ENCODE results near the gene ARPP21.
"Not testable (repeated sequence)": the region's sequence is repeated elsewhere in the genome, so short reads cannot be mapped to it uniquely, and the experiment has no call there.

ARPP21 gene

DNA sequence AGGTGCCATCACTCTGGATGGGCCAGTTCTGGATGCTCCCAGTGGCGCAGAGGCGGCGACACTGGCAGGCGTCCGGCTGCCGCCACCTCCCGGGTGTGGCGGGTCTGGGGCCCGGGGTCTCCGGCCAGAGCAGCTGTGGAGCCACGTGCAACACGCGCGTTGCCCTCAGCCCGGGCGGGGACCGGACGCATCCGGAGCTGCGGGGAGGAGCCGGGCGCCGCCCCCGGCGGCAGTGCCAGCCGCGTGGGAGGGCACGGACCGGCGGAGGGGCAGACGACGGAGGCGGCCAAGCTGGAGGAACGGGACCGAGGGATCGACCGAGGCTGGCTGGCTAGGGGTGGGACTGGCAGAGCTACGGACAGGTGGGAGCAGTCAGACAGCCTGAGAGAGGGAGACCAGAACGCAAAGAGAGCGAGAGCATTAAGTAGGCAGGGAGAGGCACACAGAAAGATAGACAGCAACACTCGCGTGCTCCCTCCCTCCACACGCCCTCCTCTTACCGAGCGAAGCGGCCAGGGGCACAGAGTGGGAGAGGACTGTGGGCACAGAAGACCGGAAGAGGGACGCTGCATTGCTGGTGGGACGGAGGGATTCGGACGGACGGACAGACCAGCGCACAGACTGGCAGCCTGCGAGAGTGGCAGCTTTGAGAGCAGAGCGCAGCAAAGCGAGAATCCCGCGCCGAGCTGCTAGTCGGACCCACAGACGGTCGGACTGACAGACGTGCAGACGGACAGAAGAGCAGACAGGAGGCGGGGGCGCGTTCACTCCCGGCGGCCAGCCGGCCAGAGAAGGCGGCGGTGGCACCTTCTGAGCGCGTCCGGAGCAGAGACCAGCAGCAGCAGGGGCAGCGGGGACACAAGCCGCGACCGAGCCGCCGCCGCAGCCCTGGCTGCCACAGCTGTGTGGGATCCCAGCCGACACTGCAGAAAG lies at the start of gene ARPP21:
ARPP21 (plus strand) TSS at position 272 of the 933 bp plus-strand sequence. CDS start 42,227 bp downstream, outside the sequence.
- peaks cover 5% of the 10 kb centered on the region for H3K9me3 ChIP-seq (ENCODE audit: low read length)
- peaks cover 7% of the 10 kb centered on the region for H3K4me1 ChIP-seq (ENCODE audit: insufficient read depth, low read length)
- H3K4me3 ChIP-seq (ENCODE audit: low read length): peak within 1 kb of the TSS; percentile 49
- no peaks in the 10 kb centered on the region for H3K36me3 ChIP-seq (ENCODE audit: insufficient read depth, low read length)
- peaks cover 45% of the 10 kb centered on the region for H3K27me3 ChIP-seq (ENCODE audit: insufficient read depth, low read length)
- peak within 1 kb of the TSS; percentile 73 for H2AFZ ChIP-seq (ENCODE audit: low read depth, low read length)

DNA sequence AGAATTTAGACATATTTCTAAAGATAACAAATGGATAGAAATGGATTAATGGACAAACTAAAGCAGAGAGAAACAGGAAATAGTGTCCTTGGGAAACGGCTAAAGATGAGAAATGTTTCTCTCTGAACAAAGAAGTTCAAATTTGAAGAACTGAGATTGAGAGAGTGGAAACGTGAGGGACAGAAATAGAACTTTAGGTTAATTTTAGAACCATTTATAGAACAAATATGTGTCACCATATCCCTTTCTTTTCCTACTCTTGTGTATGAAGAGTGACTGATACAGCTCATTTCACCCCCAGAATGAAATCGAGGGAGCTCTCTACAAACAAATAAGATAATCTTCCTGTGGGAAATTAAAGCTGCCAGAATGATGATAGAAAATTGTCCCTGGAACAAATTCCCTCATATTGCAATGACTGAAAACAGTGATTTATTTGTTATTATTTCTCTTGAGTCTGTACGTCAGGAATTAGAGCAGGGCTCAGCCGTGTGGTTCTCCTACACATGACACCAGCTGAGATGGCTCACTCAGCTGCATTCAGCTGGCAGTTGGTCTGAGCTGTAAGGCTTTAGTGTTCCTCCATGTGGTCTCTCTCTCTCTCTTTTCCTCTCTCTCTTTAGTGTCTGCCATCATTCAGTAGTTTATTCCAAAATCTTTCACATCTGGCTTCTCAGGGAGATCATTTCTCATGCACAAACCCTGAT lies 46.6 kb upstream of the ARPP21 start:
- Histone ChIP-seq H3K9me3 (ENCODE audit: low read length) (no peaks in the 10 kb centered on the region), H3K4me1 (ENCODE audit: insufficient read depth, low read length) (peaks cover 16% of the 10 kb centered on the region), H3K36me3 (ENCODE audit: insufficient read depth, low read length) (no peaks in the 10 kb centered on the region), H2AFZ (ENCODE audit: low read depth, low read length) (no peak overlapping the region), H3K27me3 (ENCODE audit: insufficient read depth, low read length) (peaks cover 3% of the 10 kb centered on the region), H3K4me3 (ENCODE audit: low read length) (no peak overlapping the region)

DNA sequence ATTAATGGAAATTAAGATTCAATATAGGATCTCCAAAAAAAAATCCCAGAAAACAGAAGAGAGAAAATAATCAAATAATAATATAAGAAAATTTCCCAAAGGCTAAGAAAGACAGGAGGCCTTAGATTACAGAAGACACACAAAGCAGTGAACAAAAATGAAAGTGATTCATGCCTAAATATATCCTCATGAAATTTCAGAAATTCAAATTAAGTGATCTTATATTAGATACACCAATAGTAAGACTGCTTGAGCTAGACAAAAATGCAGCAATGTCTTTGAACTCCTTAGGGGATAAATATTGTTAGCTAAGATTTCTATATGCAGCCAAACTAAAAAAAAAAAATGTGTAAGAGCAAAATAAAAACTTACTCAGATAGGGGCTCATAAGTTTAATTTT lies 44.6 kb upstream of the ARPP21 start:
- Histone ChIP-seq H3K36me3 (ENCODE audit: insufficient read depth, low read length) (no peaks in the 10 kb centered on the region), H3K4me1 (ENCODE audit: insufficient read depth, low read length) (peaks cover 16% of the 10 kb centered on the region), H3K9me3 (ENCODE audit: low read length) (no peaks in the 10 kb centered on the region)

DNA sequence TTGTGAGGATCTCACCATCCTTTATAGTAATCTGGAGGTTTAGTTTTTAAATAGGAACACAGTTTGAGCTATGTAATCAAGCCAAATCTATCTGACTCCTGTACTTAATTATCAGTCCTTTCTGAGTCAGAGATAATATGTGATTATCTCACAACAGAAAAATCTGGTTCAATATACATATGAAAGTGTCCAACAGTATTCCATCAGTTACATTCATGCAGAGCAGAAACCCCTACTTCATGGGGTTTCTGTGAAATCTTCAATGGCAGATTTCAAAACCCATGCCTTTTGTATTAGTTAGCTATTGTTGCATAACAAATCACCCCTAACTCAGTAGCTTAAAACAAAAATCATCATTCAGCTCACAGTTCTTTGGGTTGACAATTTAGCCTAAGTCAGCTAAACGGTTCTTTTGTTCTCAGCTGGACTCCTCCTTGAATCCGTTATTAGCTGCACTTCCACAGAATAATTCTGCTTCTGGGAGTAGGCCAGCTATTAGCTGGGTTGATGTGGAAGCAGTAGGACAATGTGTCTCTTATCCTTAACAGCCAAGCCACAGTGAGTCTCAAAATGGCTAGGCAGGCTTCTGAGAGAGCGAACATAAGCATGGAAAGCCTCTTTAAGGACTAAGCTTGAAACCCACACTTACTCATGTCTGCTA lies 42.9 kb upstream of the ARPP21 start:
- no peaks in the 10 kb centered on the region for H3K9me3 ChIP-seq (ENCODE audit: low read length)
- H3K36me3 ChIP-seq (ENCODE audit: insufficient read depth, low read length): no peaks in the 10 kb centered on the region
- no peak overlapping the region for H3K4me3 ChIP-seq (ENCODE audit: low read length)
- H3K27me3 ChIP-seq (ENCODE audit: insufficient read depth, low read length): no peaks in the 10 kb centered on the region
- H2AFZ ChIP-seq (ENCODE audit: low read depth, low read length): peak overlapping the region; percentile 14
- peaks cover 16% of the 10 kb centered on the region for H3K4me1 ChIP-seq (ENCODE audit: insufficient read depth, low read length)

More for the DNA sequence above, 44.6 kb upstream of the ARPP21 start:
- Histone ChIP-seq H3K27me3 (ENCODE audit: insufficient read depth, low read length) (peaks cover 3% of the 10 kb centered on the region), H3K4me3 (ENCODE audit: low read length) (no peak overlapping the region), H2AFZ (ENCODE audit: low read depth, low read length) (no peak overlapping the region)

GRCh38 chr3:35597490-35597889 lies 41.8 kb upstream of the ARPP21 start:
- Histone ChIP-seq H2AFZ (ENCODE audit: low read depth, low read length) (peak overlapping the region; percentile 17), H3K4me1 (ENCODE audit: insufficient read depth, low read length) (peaks cover 16% of the 10 kb centered on the region), H3K4me3 (ENCODE audit: low read length) (no peak overlapping the region)

DNA sequence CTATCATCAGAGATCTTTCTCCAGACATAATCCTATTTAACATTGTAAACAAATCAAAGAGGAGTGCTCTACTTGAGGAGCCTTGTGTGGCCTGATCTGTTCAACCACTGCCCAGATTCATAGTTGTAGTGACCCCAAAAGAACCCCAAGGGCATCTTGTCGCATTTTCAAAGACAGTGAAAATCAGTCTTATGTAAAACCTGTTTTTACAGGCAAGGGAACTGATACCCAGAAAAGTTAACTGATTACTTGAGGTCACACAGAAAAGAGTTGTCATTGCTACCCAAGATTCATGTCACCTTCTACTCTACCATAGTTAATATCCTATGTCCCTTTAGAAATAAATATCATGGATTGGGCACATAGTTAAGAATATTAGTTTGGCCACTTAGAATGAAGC lies 40.5 kb upstream of the ARPP21 start:
- Histone ChIP-seq H3K36me3 (ENCODE audit: insufficient read depth, low read length) (no peaks in the 10 kb centered on the region), H3K4me3 (ENCODE audit: low read length) (no peak overlapping the region), H2AFZ (ENCODE audit: low read depth, low read length) (no peak overlapping the region), H3K27me3 (ENCODE audit: insufficient read depth, low read length) (no peaks in the 10 kb centered on the region), H3K9me3 (ENCODE audit: low read length) (no peaks in the 10 kb centered on the region), H3K4me1 (ENCODE audit: insufficient read depth, low read length) (peaks cover 16% of the 10 kb centered on the region)

More at GRCh38 chr3:35597490-35597889, 41.8 kb upstream of the ARPP21 start:
- Histone ChIP-seq H3K9me3 (ENCODE audit: low read length) (no peaks in the 10 kb centered on the region), H3K36me3 (ENCODE audit: insufficient read depth, low read length) (no peaks in the 10 kb centered on the region), H3K27me3 (ENCODE audit: insufficient read depth, low read length) (no peaks in the 10 kb centered on the region)

- Histone ChIP-seq H3K4me3 (ENCODE audit: low read length) (no peak overlapping the region), H3K4me1 (ENCODE audit: insufficient read depth, low read length) (peaks cover 4% of the 10 kb centered on the region), H2AFZ (ENCODE audit: low read depth, low read length) (no peak overlapping the region), H3K9me3 (ENCODE audit: low read length) (no peaks in the 10 kb centered on the region), H3K27me3 (ENCODE audit: insufficient read depth, low read length) (no peaks in the 10 kb centered on the region), H3K36me3 (ENCODE audit: insufficient read depth, low read length) (no peaks in the 10 kb centered on the region)
These were observed 37.4 kb upstream of the ARPP21 start for GRCh38 chr3:35601959-35602358.

DNA sequence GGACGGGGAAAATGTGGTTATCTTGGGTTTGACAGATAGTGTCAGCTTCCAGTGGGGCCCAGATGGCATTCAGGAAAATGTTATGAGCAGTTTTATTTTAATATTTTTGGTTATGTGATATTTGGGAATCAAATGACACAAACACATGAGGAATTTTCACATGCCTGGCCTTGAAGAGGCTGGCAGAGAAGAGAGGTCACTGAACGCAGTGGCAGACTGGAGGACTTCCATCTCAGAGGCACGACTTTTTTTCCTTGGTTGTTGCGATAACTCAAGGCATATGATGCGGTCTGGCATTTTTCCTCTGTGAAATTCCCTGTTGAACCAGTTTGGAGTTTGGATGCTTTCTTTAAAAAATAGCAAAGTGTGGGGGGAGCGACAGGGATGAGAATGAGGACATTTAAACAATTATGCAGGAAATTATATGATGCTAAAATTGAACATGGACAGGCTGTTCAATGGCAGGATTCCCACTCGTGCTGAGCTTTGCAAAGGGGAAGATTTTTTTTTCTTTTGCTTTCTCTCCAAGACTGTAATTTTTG lies 36.9 kb upstream of the ARPP21 start:
- no peak overlapping the region for H3K4me3 ChIP-seq (ENCODE audit: low read length)
- no peaks in the 10 kb centered on the region for H3K9me3 ChIP-seq (ENCODE audit: low read length)
- no peaks in the 10 kb centered on the region for H3K27me3 ChIP-seq (ENCODE audit: insufficient read depth, low read length)
- no peaks in the 10 kb centered on the region for H3K36me3 ChIP-seq (ENCODE audit: insufficient read depth, low read length)
- H3K4me1 ChIP-seq (ENCODE audit: insufficient read depth, low read length): peaks cover 2% of the 10 kb centered on the region
- H2AFZ ChIP-seq (ENCODE audit: low read depth, low read length): no peak overlapping the region

DNA sequence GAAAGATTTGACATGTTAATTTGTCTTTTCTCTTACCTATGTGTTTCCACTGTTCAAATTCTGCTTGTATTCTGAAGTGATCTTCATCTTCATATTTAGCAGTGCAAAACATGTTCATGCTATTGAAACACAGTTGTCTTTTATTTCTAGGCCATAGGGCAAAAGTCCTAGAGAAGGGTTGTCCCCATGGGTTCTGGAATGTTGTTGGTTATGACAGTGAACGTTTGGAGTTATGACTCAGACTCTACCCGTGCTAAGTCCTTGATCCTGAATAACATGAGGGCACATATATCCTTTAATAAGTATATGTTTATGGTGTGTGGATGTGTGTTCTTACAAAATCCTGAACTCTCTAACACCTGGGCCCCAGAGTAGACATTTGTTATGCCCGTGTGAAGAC lies 23.0 kb upstream of the ARPP21 start:
- H3K27me3 ChIP-seq (ENCODE audit: insufficient read depth, low read length): no peaks in the 10 kb centered on the region
- H2AFZ ChIP-seq (ENCODE audit: low read depth, low read length): no peak overlapping the region
- no peaks in the 10 kb centered on the region for H3K4me1 ChIP-seq (ENCODE audit: insufficient read depth, low read length)
- no peak overlapping the region for H3K4me3 ChIP-seq (ENCODE audit: low read length)
- H3K36me3 ChIP-seq (ENCODE audit: insufficient read depth, low read length): no peaks in the 10 kb centered on the region
- H3K9me3 ChIP-seq (ENCODE audit: low read length): no peaks in the 10 kb centered on the region

GRCh38 chr3:35617370-35617769 lies 22.0 kb upstream of the ARPP21 start:
- H3K36me3 ChIP-seq (ENCODE audit: insufficient read depth, low read length): no peaks in the 10 kb centered on the region
- no peak overlapping the region for H3K4me3 ChIP-seq (ENCODE audit: low read length)
- H3K9me3 ChIP-seq (ENCODE audit: low read length): no peaks in the 10 kb centered on the region
- no peak overlapping the region for H2AFZ ChIP-seq (ENCODE audit: low read depth, low read length)
- H3K27me3 ChIP-seq (ENCODE audit: insufficient read depth, low read length): no peaks in the 10 kb centered on the region
- no peaks in the 10 kb centered on the region for H3K4me1 ChIP-seq (ENCODE audit: insufficient read depth, low read length)

DNA sequence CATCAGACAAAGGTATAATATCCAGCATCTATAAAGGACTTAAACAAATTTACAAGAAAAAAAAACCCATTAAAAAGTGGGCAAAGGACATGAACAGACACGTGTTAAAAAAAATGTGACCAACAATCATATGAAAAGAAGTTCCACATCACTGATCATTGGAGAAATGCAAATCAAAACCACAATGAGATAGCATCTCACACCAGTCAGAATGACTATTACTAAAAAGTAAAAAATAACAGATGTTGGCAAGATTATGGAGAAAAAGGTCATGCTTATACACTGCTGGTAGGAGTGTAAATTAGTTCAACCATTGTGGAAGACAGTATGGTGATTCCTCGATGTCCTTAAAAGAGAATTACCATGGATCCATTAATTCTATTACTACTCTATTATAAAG lies 19.1 kb upstream of the ARPP21 start:
- not testable (repeated sequence) for H3K4me1 ChIP-seq (ENCODE audit: insufficient read depth, low read length); H3K27me3 ChIP-seq (ENCODE audit: insufficient read depth, low read length); H3K4me3 ChIP-seq (ENCODE audit: low read length); H3K36me3 ChIP-seq (ENCODE audit: insufficient read depth, low read length); H2AFZ ChIP-seq (ENCODE audit: low read depth, low read length); H3K9me3 ChIP-seq (ENCODE audit: low read length)

- no peak overlapping the region for H3K4me3 ChIP-seq (ENCODE audit: low read length)
- no peak overlapping the region for H2AFZ ChIP-seq (ENCODE audit: low read depth, low read length)
- H3K9me3 ChIP-seq (ENCODE audit: low read length): no peaks in the 10 kb centered on the region
- no peaks in the 10 kb centered on the region for H3K4me1 ChIP-seq (ENCODE audit: insufficient read depth, low read length)
- no peaks in the 10 kb centered on the region for H3K27me3 ChIP-seq (ENCODE audit: insufficient read depth, low read length)
- no peaks in the 10 kb centered on the region for H3K36me3 ChIP-seq (ENCODE audit: insufficient read depth, low read length)
These were observed 14.6 kb upstream of the ARPP21 start for GRCh38 chr3:35624698-35625097.

Measured in neuron (in vitro differentiated cells).